ENCODE results near the gene PRR18.

The PRR18 gene

DNA sequence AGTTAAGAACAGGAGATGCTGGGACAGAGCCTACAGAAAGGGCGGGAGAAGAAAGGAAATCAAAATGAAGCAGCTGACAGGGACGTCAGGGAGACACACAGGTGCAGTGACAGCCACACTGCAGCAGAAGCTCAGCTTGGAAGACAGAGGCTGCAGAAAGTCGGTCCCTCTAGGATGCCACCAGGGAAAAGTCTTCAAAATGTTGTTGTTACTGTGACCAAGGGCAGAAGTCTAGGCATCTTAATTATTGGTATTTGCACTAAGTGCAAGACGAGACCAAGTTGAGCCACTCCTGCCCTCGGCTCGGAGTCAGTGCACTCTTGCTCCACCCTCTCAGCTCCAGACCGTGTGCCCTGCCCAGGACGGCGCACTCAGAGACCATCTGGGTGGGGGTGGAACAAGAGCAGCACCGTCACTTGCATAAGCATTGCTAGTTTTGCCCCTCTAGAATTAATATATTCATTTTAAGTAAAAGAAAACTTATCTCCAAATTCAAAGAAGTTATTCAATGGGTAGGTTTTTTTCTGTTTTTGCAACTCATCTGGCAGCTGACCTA lies 2.6 kb downstream of the PRR18 start:
- no peak for DNase-seq

DNA sequence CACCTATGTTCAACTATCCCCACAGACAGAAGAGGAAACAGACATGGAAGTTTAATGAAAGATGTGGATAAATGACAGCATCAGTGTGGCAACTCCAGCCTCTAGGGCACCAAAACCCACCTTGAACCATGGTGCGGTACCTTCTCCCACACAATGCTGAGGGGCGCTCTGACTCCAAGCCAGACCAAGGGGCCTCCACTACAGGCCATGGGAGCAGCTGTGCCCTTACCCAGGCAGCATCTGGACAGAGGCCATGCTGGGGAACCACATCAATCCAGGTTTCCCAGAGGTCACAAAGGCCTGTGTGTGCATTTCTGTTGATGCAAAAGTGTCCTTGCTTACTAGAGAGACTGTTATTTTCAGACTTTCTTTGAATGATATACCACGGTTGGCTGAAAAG lies 4.1 kb downstream of the PRR18 start:
- no peak for DNase-seq

DNA sequence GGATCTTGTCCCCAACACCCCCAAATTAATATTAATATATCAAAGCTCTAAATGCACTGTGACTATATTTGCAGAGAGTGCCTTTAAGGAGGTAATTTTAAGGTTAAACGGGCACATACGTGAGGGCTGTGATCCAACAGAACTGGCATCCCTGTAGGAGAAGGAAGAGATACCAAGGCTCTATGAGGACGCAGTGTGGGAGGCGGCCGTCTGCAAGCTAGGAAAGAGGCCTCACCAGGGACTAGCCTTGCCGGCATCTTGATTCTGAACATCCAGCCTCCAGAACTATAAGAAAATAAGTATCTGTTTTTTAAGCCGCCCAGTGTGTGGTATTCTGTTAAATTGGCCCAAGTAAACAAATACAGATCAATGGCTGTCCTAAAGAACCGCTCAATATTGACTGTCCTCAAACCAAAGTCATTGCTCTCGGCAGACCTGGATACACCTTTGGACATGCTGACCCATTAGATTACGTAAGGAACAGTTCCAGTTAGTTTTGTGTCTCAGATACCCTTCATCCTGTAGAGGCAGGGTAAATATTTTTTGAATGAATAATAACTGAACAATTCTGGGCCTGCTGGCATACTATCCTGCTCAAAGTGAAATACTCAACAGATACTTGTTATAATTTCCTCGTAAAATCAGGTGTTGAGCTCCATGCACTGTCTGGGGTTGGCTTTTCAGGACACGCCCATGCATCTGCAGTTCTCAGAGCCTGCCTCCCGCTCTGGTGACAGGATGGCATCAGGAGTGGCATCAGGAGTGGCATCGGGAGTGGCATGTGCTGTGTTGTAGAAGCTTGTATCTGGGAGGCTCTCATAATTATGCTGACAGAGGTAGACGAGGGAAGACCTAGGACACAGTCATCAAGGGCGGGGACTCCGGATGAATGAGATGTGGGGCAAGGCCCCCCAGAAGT lies 6.3 kb downstream of the PRR18 start:
- DNase-seq = no peak

DNA sequence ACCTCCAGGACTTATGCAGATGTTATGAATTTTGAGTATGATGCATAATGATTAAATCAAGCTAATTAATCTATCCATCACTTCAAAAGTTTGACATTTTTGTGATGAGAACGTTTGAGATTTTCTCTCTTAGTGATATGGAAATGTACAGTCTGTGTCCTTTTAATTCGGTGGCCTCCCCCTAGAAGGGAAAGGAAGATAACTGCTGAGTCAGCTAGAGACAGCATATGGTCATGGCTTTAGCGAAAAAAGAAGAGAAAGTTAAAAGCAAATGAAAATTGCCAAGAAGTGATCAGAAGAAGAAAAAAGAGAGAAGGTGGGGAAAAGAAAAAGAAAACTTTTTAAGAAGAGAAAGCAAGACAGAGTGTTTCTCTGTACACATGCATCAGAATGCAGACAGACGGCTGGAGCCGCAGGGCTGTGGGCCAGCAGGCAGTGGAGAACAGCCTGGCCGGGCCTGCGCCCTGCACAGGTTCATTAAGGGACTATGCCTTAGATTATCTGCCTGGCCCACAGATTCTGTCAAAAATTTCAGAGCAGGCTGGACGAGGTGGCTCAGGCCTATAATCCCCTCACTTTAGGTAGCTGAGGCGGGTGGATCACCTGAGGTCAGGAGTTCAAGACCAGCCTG lies 7.7 kb downstream of the PRR18 start:
- DNase-seq = no peak

DNA sequence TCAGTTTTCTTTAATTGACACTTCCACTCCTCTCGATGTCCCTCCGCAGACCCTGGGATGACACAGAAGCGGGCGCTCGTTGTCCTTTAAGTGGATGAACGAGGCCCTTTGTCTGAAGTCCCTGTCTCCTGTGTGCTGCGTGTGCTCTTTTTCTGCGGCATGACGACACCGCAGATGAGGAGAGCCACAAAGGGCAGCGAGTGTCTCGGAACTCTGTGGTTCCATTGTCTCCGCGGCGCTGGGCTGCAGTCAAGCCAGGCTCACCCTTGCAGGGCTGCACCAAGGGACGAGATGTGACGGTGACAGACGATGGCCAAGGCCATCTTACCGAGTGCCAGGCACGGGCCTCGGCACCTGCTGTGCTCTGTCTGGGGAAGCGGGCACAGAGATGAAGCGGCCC lies 10.6 kb downstream of the PRR18 start:
- no peak for DNase-seq

DNA sequence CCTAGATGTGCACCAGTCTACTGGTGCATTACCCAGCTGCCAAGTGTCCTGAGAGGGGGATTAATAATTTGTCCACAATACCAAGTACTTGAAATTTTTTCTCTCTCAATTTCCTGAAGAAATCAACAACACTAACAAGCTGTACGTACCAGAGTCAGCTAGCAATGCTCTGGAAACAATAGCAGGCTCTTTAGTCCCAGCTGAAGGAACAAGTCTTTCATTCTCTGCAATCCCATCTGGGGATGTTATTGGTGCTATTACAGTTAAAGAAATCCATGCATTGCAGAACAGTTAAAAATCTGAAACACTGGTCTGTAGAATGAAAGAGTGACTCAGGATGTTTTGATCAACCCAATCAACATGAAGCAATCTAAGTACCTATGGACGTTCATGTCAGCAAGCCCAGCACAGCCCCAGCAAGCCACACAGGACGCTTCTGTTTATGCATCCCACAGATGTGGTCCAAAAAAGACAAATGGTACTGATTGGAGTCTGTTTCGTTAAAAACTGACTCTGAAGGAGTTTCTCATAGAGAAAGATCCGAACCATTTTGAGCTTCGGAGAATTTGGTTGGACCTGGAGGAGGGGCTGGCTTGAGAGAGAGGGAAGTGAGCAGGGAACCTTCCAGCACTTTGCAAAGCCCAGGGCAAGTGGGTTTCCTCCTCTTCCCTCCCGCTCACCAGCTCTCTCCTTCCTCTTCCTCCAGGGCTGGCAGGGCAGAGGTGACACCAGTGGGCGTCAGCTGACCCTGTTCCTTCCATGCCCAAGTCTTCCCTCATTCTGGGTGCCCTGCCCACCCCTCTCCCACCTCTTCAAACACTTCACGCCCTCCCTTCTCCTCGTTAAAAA lies 11.9 kb downstream of the PRR18 start:
- no peak for DNase-seq

DNA sequence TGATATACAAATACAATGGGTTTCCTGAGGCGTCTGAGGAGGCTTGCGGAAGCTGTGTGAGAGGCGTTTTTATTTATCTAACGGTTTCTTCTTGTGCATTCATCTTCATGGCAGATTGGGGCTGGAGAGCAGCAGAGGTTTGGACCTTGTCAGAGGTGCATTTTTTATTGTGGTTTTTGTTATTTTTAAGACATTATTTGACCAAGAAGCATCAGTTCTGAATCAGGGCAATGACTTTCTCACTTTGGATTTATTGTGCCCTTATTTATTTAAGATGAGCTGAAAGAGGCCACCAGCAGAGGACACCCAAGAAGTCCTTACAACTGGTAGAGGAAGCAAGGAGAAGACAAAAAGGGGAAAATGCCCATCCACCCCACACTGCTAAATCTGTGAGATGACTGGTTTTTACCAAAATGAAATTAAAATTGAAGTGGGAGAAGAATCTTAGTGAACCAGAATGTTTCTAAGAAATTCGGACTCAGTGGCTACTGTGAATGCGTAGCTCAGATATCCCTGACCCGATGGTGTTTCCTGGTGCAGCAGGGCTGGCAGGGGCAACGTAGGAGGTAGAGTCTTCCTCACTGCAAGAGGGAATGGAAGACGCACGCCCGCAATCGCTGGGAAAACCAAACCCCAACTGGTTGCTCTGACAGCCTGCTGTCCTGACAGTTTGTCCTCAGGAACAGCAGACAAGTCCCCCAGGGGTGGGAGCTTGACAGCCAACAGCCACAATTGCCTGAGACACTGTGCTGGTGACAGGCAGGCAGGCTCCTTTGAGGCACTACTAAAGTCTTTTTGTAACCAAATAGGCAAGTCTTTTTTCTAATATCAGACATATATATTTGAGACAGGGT lies 14.2 kb downstream of the PRR18 start:
- DNase-seq = no peak

DNA sequence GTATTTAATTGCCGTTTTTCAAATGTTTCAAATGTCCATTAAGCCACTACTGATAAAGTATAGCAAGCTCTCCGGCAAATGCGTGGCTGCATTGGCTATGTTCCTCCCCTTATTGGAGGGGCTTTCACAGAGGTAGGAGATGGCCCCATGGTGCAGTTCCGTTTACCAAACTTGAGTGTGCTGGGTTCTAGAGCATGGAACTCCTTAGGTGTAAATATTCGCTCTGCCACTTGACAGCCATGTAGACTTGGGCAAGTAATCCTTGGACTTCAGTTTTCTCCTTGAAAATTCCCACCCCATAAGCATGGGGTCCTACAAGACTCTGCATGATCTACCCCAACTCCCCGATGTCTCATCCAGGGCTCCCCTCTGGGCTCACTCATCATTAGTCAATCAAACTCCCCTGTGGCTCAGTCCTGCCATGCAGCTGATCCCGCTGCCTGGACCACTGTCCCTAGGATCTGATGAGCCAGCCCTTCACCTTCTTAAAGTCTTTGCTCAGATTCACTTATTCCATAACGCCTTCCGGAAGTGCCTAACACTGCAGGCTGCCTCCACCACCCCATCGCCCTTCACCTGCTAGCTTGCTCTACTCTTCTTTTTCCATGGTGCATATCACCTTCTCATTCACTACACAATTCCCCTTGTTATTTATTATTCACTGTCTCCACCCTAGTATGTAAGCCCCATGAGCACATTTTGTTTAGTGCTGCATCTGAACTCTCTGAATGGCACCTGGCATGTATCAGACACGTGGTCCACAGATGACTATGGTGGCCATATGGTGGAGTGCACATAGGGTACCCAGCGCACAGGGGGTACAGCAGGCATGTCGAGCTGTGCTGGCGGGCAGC lies 18.8 kb downstream of the PRR18 start:
- DNase-seq = no peak

DNA sequence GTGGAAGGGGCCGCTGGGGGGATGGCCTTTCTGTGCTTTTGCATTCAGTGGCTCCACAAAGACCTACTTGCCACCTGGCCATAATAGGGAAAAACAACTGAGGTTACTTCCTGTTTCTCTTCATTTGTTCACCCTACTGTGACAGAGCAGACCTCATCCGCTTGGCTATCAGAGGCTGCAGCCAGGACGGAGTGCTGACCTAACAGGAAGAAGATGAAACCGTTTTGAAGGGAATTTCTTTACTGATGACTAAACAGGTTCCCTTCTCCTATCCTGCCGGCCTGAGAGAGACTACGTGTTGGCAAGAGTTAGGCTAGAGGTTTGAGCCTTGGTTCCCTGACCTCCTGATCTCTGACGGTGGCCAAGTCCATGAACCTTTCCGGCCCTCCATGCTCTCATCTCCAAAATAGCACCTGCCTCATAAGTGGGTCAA lies 21.3 kb downstream of the PRR18 start:
- DNase-seq = no peak

DNA sequence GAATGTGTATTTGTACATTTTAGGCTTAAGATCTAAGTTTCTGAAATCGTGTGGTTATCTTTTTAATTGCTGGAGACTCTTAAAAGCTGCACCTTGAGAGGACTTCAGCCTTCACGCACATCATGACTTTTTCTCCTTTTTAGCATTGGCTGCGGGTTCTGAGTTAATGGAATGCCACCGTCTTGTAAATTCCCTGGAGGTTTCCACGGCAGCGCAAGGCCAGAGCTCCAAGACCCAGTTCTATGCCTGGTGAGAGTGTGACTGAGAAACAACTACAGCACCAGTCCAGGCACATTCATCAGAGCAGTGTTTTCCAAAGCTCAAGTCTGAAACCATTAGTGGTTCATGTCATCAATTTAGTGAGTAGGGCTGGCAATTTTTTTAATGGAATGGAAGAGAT lies 23.0 kb downstream of the PRR18 start:
- no peak for DNase-seq

DNA sequence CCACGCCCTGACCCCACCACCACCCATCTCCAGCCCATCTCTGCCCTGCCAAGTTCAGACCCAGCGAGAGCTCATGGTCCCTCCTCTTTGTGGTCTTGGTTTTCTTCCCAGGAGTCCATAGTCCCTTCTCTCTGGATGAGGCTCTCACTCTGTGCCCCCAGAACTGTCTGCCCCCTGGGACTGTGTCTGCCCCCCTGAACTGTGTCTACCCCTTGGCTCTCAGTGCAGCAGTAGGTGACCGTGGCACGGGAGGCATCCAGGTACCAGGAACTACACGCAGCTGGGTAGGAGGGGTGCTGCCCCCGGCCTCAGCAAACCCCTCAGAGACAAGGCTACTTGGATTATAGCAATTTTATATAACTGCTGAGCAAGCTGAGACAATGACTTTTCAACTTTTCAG lies 23.6 kb downstream of the PRR18 start:
- no peak for DNase-seq

DNA sequence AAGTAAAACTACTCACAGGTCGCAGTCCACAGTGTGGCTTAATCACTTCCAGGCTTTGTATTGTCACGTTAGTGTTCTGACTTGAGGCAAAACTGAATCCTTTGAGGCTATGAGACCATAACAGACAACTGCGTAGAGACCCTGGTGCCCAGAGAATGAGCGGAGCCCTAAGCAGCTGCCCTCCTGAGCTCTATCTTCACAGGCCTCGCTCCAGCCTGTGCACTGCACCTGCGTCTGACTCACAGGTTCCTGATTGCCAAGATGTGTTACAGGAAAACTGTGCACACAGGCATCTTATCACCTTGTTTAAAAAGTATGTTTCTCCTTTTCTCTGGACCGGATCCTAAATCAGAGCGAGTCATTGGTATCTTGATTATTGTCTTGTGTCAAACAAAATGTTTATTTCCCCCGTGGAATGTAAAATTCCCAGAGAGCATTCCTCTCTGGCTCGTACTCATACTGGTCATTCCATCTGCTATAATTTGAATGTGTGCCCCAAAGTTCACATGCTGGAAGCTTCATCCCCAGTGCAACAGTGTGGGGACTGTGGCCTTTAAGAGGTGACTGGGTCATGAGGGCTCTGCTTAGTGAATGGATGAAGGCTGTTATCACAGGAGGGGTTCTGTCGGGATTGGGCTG lies 25.7 kb downstream of the PRR18 start:
- no peak for DNase-seq

DNA sequence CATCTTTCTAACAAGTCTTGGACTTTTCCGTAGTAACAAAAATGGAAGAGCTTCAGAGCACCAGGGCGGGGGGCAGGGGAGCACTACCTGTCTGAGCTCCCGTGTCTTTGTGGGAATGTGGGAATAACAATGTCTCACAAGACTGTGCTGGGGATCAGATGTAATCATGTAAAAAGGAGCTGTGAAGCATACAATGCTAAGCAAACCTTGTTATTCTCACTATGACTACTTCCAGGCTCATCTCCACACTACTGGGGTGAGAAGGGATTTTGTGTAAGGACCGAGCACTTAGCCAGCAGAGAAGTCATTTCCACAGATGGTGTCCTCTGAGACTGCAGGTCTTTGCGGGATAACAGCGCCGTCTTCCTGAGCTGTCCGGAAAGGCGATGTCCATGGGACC lies 27.1 kb downstream of the PRR18 start:
- DNase-seq = no peak

DNA sequence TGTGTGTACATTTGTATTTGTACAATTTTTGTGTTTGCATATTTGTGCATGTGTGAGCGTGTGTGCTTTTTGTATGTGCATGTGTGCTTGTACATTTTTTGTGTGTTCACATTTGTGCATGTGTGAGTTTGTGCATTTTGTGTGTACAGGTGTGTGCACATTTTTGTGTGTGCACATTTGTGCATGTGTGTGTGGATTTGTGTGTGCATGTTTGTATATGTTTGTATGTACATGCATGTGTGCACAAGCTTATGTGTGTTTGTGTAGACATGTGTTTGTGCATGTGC lies 28.9 kb downstream of the PRR18 start:
- no peak for DNase-seq

DNA sequence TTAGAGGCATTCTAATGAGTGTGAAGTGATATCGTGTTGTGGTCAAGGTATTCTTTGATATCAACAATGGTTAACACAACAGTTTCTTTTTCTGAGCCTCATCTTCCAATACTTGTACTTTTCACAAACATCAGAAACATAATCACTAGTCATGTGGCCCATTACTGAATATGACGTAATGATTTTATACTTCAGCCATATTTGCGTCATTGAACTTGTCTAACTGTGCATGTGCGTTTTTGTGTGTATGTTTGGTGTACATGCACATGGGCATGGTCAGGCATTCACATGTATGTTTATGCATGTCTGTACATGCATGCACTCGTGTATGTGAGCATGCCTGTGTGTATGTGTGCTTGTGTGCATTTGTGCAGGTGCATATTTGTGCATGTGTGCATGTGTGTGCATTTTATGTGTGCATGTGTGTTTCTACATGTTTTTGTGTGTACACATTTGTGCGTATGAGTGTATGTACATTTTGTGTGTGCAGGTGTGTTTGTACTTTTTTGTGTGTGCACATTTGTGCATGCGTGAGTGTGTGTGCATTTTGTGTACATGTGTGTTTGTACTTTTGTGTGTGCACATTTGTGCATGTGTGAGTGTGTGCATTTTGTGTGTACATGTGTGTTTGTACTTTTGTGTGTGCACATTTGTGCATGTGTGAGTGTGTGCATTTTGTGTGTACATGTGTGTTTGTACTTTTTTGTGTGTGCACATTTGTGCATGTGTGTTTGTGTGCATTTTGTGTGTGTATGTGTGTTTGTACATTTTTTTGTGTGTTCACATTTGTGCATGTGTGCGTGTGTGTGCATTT lies 29.4 kb downstream of the PRR18 start:
- no peak for DNase-seq

DNA sequence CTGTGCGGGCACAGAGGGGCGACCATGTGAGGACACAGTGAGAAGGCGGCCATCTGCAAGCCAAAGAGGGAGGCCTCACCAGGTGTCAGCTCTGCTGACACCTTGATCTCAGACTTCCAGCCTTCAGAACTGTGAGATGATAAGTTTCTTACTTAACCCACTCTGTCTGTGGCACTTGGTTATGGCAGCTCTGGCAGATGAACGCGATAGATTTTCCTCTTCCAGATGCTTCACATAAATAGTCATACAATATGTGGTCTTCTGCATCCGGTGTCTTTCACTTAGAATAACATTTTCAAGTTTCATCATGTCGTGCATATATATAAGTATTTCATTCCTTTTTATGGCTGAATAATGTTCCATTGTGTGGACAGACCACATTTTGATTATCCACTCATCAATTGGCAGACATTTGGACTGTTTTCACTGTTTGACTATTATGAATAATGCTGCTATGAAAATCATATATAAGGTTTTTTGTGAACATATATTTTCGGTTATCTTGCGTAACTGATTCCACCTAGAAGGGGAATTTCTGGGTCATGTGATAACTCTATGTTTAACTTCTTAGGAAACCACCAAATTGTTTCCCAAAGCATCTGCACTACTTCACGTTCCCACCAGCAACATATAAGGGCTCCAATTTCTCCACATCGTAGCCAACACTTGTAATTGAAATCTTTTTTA lies 30.2 kb downstream of the PRR18 start:
- no peak for DNase-seq

DNA sequence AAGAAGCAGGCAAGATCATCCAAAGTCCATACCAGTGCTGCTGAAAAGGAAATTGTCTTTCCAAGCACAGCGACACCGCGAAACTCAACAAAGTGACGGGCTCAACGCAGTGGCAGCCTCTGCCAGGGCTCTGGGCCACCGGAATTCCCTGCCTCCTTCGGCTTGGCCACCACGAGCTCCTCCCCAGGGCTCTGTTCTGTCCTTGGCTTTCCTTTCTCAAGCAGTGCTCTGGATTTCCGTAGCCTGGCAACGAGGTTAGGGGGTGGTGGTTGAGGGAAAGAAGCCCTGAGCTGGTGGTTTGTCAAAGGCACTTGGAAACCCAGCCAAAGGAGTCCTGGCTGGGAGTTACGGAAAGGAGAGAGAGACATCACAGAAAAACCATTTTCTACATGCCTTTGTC lies 31.2 kb downstream of the PRR18 start:
- DNase-seq = no peak

DNA sequence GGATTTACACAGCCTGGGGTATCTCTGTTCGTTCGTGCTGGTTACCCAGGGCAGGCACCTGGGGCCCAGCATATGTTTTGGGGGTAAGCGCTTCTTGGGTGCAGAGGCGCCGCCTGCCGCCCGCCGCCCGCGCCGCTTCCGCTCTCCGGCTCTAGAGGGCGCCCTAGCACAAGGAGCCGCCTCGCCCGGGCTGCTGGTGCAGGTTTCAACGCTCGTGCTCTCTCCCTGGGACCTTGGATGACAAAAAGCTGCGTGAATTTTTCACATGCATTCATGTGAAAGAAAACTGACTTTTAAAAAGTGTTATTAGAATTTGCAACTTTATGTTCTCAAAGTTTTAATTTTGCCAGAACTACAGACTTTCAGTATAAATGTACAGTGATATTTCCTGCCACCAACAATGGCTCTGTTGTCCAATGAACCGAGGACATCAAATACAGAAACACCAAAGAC lies 32.5 kb downstream of the PRR18 start:
- DNase-seq = peak; percentile 82

DNA sequence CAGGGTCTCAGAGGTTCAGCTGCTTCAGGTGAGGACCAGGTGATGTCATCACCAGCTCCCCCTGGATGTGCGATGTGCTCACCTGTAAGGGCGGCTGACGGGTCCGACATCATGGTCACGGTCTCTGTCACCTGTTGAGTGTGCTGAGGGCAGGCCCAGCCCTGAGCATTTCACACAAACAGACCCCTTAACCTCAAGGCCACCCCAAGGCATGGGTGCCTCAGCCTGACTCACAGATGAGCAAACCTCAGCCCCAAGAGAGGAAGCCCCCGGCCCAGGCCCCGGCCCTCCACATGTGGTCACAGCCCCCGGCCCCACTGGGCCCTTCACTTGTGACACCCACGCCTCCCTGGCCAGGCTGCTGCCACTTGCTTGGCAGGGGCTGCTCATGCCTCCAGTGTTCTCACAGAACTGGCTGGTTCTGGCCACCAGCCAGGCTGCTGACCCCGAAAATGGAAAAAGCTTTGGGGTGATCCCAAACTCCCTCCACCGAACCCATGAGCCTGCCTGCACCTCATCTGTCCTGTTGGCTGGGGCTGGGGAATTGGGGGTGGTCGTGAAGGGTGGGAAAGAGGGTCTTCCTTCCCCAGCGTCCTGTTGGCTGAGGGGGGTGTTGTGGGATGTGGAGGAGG lies 33.3 kb downstream of the PRR18 start:
- no peak for DNase-seq

Data from CD4-positive, alpha-beta T cell treated with Interleukin-6 for 4 hours (primary cell).